ENCODE measurements around the gene ZSWIM4.

Gene ZSWIM4

DNA sequence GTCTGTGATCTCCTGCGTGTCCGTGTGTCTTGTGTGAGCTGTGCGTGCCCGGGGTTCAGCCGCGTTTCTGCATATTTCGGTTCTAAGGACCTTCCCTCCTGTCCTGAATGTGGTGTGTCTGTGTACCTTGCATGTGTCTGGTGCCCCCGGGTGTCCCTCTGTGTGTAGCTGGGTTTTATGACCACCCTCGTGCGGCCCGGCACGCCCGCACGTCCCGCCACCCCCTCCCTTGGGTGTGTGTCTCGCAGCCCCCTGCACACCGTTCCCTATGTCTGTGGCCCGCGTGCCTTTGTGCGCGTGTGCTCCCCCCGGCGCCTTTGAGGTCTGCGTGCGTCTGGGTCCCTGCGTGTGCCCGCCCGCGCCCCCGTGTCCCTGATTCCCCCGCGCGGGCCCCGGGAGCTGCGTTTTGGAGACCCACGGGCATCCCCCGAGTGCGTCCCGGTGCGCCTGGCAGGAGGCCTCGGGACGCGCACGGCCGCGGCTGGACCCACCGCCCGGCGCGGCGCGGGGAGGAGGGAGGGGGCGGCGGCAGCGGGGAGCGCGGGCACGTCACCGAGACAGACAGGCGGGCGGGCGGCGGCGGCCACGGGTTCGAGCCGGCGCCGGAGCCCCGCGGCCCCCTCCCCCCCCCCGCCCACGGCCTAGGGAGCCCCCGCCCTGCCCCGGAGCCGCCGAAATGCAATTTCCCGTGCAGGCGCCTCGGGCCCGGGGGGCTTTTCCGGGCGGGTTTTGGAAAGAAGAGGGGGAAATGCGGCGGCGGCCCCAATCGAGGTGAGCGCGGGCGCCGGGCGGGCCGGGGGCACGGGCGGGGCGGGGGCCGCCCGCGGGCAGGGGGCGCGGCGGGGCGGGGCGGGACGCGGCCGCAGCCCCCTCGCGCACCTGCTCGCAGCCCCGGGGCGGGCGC lies 69.7 kb downstream of the ZSWIM4 start:
- H3K27ac ChIP-seq = no peak overlapping the region
- H3K4me1 ChIP-seq (ENCODE audit: control insufficient read depth in 1 of 2, insufficient read depth in 1 of 2, low read depth in 1 of 2, low read length in 1 of 2) = peaks cover 20 to 26% of the 10 kb centered on the region in 2 experiments
- TF ChIP-seq, protein P1, sequence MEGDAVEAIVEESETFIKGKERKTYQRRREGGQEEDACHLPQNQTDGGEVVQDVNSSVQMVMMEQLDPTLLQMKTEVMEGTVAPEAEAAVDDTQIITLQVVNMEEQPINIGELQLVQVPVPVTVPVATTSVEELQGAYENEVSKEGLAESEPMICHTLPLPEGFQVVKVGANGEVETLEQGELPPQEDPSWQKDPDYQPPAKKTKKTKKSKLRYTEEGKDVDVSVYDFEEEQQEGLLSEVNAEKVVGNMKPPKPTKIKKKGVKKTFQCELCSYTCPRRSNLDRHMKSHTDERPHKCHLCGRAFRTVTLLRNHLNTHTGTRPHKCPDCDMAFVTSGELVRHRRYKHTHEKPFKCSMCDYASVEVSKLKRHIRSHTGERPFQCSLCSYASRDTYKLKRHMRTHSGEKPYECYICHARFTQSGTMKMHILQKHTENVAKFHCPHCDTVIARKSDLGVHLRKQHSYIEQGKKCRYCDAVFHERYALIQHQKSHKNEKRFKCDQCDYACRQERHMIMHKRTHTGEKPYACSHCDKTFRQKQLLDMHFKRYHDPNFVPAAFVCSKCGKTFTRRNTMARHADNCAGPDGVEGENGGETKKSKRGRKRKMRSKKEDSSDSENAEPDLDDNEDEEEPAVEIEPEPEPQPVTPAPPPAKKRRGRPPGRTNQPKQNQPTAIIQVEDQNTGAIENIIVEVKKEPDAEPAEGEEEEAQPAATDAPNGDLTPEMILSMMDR (IDR thresholded peaks at IDR 0.05) = no peak
- H3K4me3 ChIP-seq (ENCODE audit: low read depth in 1 of 2, low read length in 1 of 2) = no peak overlapping the region
- no peaks in the 10 kb centered on the region for H3K36me3 ChIP-seq
- peaks cover 57% of the 10 kb centered on the region for H3K27me3 ChIP-seq
- H3K9me3 ChIP-seq = no peaks in the 10 kb centered on the region

DNA sequence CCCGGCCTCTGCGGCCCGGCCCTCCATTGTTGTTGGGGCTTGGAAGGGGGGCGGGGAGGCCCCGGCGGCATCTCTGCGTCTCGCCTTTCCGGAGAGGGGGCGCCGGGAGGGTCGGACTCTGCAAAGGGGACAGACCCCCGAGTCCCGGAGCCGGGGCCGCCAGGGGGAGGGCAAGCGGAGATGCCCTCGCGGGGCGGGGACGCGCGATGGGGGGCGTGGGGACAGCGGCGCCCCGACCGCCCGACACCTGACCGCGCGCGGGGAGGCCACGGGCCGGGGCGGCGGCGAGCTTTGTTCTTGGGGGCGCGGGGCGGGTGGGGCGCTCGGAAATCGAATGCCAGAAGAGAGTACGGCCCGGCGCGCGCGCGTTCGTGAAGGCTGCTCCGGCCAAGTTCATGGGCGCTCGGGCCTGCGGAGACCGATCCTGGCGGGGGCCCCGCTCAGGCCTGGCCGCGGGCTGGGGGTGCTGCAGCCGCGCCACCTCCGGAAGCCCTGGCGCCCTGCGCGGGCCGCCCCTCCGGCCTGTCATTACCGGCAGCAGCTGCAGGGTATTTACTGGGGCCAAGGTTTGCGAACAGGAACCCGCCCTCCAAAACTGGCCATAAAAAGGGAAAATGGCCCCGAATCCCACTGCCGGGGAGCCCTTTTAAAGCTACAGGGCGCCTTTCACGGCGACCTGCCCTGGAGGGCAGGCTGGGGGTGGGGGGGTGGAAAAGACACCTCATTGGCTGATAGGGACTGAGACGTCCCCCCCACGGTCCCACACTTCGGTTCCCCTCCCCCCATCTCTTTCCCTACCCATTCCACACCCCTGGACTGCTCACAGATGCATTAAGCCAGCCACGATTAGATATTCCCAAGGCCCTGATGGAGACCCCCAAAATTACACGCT lies 70.6 kb downstream of the ZSWIM4 start:
- TF ChIP-seq, protein P1 (IDR thresholded peaks at IDR 0.05) = no peak
- peaks cover 20 to 26% of the 10 kb centered on the region in 2 experiments for H3K4me1 ChIP-seq (ENCODE audit: control insufficient read depth in 1 of 2, insufficient read depth in 1 of 2, low read depth in 1 of 2, low read length in 1 of 2)

DNA sequence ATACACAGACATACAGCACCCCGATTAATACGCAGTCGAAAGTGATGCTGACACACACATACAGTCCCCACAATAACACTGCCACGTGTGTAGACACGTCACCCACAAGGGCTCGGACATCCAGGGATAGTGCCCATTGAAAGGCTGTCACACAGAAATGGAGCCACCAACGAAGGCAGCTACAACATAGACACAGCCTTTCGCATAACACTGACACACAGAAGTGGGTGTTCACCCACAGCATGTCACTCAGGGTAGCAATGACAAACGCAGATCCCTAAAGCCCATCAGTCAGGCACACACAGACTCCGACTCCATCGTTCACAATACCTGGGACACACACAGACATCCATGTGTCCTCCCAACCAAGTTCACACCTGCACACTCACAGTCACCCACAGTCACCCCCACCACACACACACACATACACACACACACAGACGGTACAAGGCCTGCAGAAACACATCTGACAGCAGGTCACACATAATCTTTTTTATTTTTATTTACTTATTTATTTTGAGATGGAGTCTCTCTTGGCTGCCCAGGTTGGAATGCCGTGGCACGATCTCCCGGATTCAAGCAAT lies 71.3 kb downstream of the ZSWIM4 start:
- Histone ChIP-seq H3K27me3 (peaks cover 57% of the 10 kb centered on the region), H3K4me1 (ENCODE audit: control insufficient read depth in 1 of 2, insufficient read depth in 1 of 2, low read depth in 1 of 2, low read length in 1 of 2) (peaks cover 13 to 23% of the 10 kb centered on the region in 2 experiments), H3K36me3 (no peaks in the 10 kb centered on the region), H3K27ac (no peak overlapping the region), H3K4me3 (ENCODE audit: low read depth in 1 of 2, low read length in 1 of 2) (no peak overlapping the region), H3K9me3 (no peaks in the 10 kb centered on the region)
- TF ChIP-seq, protein P1 (IDR thresholded peaks at IDR 0.05) = no peak

More for the DNA sequence above, 70.6 kb downstream of the ZSWIM4 start:
- Histone ChIP-seq H3K9me3 (no peaks in the 10 kb centered on the region), H3K36me3 (no peaks in the 10 kb centered on the region), H3K27ac (no peak overlapping the region), H3K27me3 (peaks cover 57% of the 10 kb centered on the region), H3K4me3 (ENCODE audit: low read depth in 1 of 2, low read length in 1 of 2) (peak overlapping the region in 1 of 2 experiments; percentile 44)

DNA sequence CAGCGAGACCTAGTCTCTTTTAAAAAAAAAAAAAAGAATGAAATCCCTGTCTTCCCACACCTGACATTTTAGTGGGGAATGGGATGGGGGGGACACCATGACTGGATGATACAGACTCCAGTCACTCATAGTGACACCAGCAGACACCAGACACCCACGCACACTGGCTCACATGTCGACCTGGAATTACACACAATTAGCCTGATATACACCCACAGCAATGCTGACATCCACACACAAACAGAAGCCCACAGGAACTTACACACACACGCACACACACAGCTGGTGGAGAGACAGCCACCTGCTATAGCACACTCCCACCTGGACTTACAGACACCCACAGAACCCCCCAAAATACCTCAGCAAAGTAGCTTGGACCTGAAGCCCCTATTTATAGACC lies 73.4 kb downstream of the ZSWIM4 start:
- TF ChIP-seq, protein P1 (IDR thresholded peaks at IDR 0.05) = no peak
- Histone ChIP-seq H3K27ac (no peak overlapping the region), H3K9me3 (no peaks in the 10 kb centered on the region), H3K27me3 (peaks cover 64% of the 10 kb centered on the region), H3K4me3 (ENCODE audit: low read depth in 1 of 2, low read length in 1 of 2) (no peak overlapping the region), H3K4me1 (ENCODE audit: control insufficient read depth in 1 of 2, insufficient read depth in 1 of 2, low read depth in 1 of 2, low read length in 1 of 2) (peaks cover 10 to 26% of the 10 kb centered on the region in 2 experiments), H3K36me3 (no peaks in the 10 kb centered on the region)

DNA sequence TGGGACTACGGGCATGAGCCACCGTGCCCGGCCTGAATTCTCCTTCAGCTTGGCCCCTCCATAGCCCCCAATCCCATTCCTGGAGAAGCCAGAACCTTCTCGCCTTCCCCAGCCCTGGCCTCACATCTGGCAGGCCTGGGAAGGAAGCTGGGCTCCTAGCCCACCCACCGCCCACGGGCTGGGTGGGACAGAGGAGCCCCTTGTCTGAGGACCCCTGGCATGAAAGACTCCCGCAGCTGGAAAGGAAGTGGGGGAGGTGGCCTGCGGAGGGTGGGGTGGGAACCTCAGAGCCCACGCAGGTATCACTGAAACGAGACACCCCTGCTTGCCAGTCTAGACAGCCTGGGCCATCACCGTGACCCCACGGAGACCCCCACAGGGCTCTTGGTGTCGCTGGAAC lies 74.0 kb downstream of the ZSWIM4 start:
- no peaks in the 10 kb centered on the region for H3K36me3 ChIP-seq
- peaks cover 10 to 26% of the 10 kb centered on the region in 2 experiments for H3K4me1 ChIP-seq (ENCODE audit: control insufficient read depth in 1 of 2, insufficient read depth in 1 of 2, low read depth in 1 of 2, low read length in 1 of 2)
- no peak overlapping the region for H3K27ac ChIP-seq
- TF ChIP-seq, protein P1 (IDR thresholded peaks at IDR 0.05) = no peak
- H3K9me3 ChIP-seq = no peaks in the 10 kb centered on the region
- no peak overlapping the region for H3K4me3 ChIP-seq (ENCODE audit: low read depth in 1 of 2, low read length in 1 of 2)
- peaks cover 64% of the 10 kb centered on the region for H3K27me3 ChIP-seq
